Measurements from ENCODE around the gene FOXP1.

The FOXP1 gene

GRCh38 chr3:71397726-71398125 lies 185.8 kb downstream of the FOXP1 start:
- Mint-ChIP-seq H3K4me1 (ENCODE audit: low read depth) (peaks cover 7% of the 10 kb centered on the region), H3K4me3 (no peak overlapping the region), H3K27ac (no peak overlapping the region), H3K27me3 (ENCODE audit: low read depth) (peaks cover 44% of the 10 kb centered on the region), H3K9me3 (no peaks in the 10 kb centered on the region), H3K36me3 (ENCODE audit: low read depth) (no peaks in the 10 kb centered on the region)

- no peaks in the 10 kb centered on the region for H3K9me3 Mint-ChIP-seq
- no peak overlapping the region for H3K27ac Mint-ChIP-seq
- no peaks in the 10 kb centered on the region for H3K36me3 Mint-ChIP-seq (ENCODE audit: low read depth)
- peaks cover 7% of the 10 kb centered on the region for H3K4me1 Mint-ChIP-seq (ENCODE audit: low read depth)
- H3K4me3 Mint-ChIP-seq = no peak overlapping the region
- H3K27me3 Mint-ChIP-seq (ENCODE audit: low read depth) = peaks cover 44% of the 10 kb centered on the region
Measured at GRCh38 chr3:71397046-71397445, 186.5 kb downstream of the FOXP1 start.

GRCh38 chr3:71395927-71396695 lies 187.4 kb downstream of the FOXP1 start:
- no peaks in the 10 kb centered on the region for H3K9me3 Mint-ChIP-seq
- no peak overlapping the region for H3K27ac Mint-ChIP-seq
- no peaks in the 10 kb centered on the region for H3K36me3 Mint-ChIP-seq (ENCODE audit: low read depth)
- H3K4me1 Mint-ChIP-seq (ENCODE audit: low read depth) = peaks cover 7% of the 10 kb centered on the region
- no peak overlapping the region for H3K4me3 Mint-ChIP-seq
- H3K27me3 Mint-ChIP-seq (ENCODE audit: low read depth) = peaks cover 50% of the 10 kb centered on the region

- Mint-ChIP-seq H3K27me3 (ENCODE audit: low read depth) (peaks cover 50% of the 10 kb centered on the region), H3K4me3 (no peak overlapping the region)
Measured at GRCh38 chr3:71395470-71395869, 188.1 kb downstream of the FOXP1 start.

DNA sequence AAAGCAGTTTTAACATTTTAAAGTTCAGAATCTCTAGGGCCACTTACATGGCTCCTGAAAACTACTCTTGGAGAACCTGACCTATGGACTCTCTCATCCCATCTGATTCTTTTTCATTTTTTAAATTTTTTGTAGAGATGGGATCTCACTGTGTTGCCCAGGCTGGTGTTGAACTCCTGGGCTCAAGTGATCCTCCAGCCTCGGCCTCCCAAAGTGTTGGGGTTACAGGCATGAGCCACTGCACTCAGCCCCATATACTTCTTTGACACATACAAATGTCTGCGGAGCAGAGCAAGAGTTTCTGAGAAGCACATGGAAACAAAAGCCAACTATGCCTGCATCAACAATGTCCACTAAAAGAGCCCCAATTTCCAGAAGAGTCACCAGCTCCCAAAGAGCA lies 189.8 kb downstream of the FOXP1 start:
- H3K27me3 Mint-ChIP-seq (ENCODE audit: low read depth) = peaks cover 43% of the 10 kb centered on the region

More at GRCh38 chr3:71395470-71395869, 188.1 kb downstream of the FOXP1 start:
- no peaks in the 10 kb centered on the region for H3K36me3 Mint-ChIP-seq (ENCODE audit: low read depth)
- H3K4me1 Mint-ChIP-seq (ENCODE audit: low read depth) = peaks cover 12% of the 10 kb centered on the region
- no peaks in the 10 kb centered on the region for H3K9me3 Mint-ChIP-seq
- no peak overlapping the region for H3K27ac Mint-ChIP-seq

DNA sequence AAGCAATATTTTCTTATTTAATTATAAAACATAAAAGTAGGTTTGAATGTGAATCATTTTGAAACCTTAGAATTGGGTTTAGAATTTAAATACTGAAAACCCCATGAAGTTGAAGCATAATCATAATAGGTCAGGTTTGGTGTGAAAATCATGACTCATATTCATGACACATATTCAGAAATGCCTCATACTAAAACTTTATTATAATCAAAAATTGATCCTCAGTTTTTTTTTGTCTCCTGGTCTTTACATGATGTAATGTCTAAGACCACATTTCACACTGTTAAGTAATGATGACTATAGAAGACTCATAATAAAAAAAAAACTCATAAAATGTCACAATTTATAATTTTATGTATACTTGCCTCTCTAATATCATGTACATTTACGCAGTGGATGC lies 190.4 kb downstream of the FOXP1 start:
- Mint-ChIP-seq H3K9me3 (no peaks in the 10 kb centered on the region), H3K4me3 (no peak overlapping the region), H3K4me1 (ENCODE audit: low read depth) (peaks cover 18% of the 10 kb centered on the region), H3K27me3 (ENCODE audit: low read depth) (peaks cover 43% of the 10 kb centered on the region), H3K36me3 (ENCODE audit: low read depth) (no peaks in the 10 kb centered on the region), H3K27ac (no peak overlapping the region)

More for the DNA sequence above, 189.8 kb downstream of the FOXP1 start:
- Mint-ChIP-seq H3K36me3 (ENCODE audit: low read depth) (no peaks in the 10 kb centered on the region), H3K9me3 (no peaks in the 10 kb centered on the region), H3K4me1 (ENCODE audit: low read depth) (peaks cover 19% of the 10 kb centered on the region), H3K27ac (no peak overlapping the region), H3K4me3 (no peak overlapping the region)

DNA sequence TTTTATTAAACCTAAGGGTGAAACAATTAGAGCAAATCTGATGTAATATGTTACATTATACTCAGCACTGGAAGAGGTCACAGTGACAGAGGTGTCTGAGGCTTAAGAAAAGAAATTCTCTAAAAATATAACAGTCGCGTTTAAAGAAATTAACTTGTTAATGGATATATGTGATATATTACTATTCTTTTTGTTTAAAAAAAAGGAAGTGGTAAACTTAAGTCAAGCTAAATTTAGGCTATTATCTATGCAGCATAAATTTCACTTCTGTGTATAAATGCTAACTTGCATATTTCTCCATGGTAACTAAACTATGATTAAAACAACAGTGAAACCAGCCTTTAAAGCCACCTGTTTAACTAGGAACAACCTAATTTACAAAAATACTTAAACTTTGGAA lies 191.3 kb downstream of the FOXP1 start:
- Mint-ChIP-seq H3K4me1 (ENCODE audit: low read depth) (peaks cover 12% of the 10 kb centered on the region), H3K27ac (no peak overlapping the region), H3K9me3 (no peaks in the 10 kb centered on the region), H3K4me3 (no peak overlapping the region), H3K27me3 (ENCODE audit: low read depth) (peaks cover 37% of the 10 kb centered on the region), H3K36me3 (ENCODE audit: low read depth) (no peaks in the 10 kb centered on the region)

DNA sequence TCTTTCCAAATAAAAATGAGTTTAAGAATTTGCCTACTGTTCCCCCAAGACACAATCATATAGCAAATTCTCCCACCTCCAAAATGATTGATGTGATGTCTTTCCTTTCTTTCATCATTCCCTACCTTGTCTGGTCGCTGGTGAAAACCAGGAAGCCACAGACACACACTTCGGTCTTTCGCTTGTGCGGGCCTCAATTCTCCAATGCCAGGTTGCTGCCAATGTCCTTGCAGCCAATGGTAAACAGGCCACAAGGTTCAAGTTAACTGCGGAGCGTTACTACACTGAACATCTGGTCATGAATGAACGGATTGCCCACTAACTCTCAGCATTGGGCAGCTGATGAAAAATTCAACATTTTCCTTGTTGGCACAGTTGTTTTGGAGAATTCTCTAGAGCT lies 192.2 kb downstream of the FOXP1 start:
- no peak overlapping the region for H3K27ac Mint-ChIP-seq
- H3K4me1 Mint-ChIP-seq (ENCODE audit: low read depth) = peaks cover 12% of the 10 kb centered on the region
- H3K4me3 Mint-ChIP-seq = no peak overlapping the region
- H3K9me3 Mint-ChIP-seq = no peaks in the 10 kb centered on the region
- peaks cover 39% of the 10 kb centered on the region for H3K27me3 Mint-ChIP-seq (ENCODE audit: low read depth)
- H3K36me3 Mint-ChIP-seq (ENCODE audit: low read depth) = no peaks in the 10 kb centered on the region

- Mint-ChIP-seq H3K27me3 (ENCODE audit: low read depth) (peaks cover 40% of the 10 kb centered on the region), H3K9me3 (no peaks in the 10 kb centered on the region), H3K36me3 (ENCODE audit: low read depth) (no peaks in the 10 kb centered on the region), H3K4me1 (ENCODE audit: low read depth) (peaks cover 12% of the 10 kb centered on the region), H3K4me3 (peak overlapping the region; percentile 37), H3K27ac (peak overlapping the region; percentile 31)
Measured at GRCh38 chr3:71389911-71390573, 193.5 kb downstream of the FOXP1 start.

DNA sequence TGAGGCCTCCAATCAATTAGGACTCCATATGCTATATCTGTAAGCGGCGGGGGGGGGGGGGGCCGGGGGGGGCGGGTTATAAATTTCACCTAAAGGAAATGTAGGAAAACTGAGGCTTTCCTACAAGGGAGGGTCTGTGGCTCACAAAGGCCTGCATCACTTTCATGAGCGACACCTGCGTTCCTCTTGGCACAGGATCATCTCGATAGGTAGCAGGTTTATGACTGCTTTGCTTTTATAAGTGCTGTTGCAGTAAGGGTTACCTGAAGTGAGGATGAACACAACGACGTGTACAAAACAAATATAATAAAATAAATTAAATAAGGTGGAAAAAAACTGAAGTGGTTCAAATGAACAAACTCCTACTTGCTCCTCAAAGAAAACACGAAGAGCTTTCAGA lies 194.3 kb downstream of the FOXP1 start:
- Mint-ChIP-seq H3K4me3 (no peak overlapping the region), H3K4me1 (ENCODE audit: low read depth) (peaks cover 17% of the 10 kb centered on the region), H3K27me3 (ENCODE audit: low read depth) (peaks cover 46% of the 10 kb centered on the region), H3K9me3 (no peaks in the 10 kb centered on the region), H3K27ac (no peak overlapping the region), H3K36me3 (ENCODE audit: low read depth) (no peaks in the 10 kb centered on the region)

GRCh38 chr3:71388535-71389120 lies 194.9 kb downstream of the FOXP1 start:
- Mint-ChIP-seq H3K27me3 (ENCODE audit: low read depth) (peaks cover 46% of the 10 kb centered on the region), H3K9me3 (no peaks in the 10 kb centered on the region), H3K36me3 (ENCODE audit: low read depth) (no peaks in the 10 kb centered on the region), H3K4me1 (ENCODE audit: low read depth) (peaks cover 18% of the 10 kb centered on the region), H3K27ac (no peak overlapping the region), H3K4me3 (no peak overlapping the region)

DNA sequence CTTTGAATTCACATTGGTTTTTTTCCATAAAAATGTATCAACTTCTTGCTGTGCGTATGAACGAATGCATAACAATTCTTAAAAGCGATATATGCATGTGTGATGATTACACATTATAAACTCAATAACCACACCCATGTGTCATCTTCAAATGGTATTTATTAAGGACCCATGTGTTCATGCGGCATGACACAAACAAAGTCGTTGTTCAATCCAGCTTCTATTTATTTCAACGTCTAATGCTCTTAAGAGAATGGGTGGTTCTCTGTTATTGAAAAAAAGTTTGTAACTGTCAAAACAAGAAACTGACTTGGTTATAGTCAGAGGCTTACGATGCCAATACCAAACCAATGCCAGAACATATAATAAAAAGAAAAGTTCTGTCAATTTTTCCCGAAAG lies 195.9 kb downstream of the FOXP1 start:
- Mint-ChIP-seq H3K27ac (no peak overlapping the region), H3K27me3 (ENCODE audit: low read depth) (peaks cover 53% of the 10 kb centered on the region), H3K4me3 (no peak overlapping the region), H3K4me1 (ENCODE audit: low read depth) (peaks cover 24% of the 10 kb centered on the region), H3K9me3 (no peaks in the 10 kb centered on the region), H3K36me3 (ENCODE audit: low read depth) (no peaks in the 10 kb centered on the region)

DNA sequence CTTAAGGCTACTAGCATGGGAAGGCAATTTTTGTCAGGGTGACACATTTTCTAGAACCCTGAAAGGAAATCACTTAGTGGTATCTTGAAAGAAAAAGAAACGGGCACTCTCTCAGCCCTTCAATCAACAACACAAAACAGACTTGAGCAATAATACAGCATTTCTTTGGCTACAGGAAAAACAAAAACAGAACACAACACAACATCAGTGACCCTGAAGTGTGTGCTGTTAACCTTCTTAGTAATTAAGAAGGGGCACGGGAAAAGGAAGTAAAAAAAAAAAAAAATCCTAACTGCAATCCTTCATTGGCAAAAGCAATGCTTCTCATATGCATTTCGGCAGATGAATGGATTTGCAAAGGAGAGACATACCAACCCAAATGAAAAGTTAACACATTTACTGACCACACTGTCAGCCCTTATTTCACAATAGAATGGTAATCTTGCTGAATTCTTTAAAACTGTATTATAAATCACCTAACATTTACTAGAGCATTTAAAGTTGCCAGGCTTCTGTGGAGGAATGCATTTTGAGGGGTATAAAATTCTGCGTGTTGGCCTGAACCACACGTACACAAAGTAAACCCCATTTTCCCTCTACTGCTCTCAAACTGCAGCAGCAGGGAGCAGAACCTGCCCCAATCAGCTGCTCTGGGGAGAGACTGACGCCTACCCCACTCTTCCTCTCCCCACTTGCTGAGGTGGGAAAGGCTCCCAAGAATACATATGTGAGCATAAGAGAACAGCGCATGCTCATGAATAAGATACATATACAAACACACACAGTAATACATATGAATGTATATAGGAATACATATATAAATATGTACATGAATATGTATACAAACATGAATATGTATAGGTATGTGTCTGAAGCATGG lies 198.5 kb downstream of the FOXP1 start:
- Mint-ChIP-seq H3K27ac (no peak overlapping the region), H3K27me3 (ENCODE audit: low read depth) (peaks cover 39% of the 10 kb centered on the region), H3K4me3 (no peak overlapping the region), H3K9me3 (no peaks in the 10 kb centered on the region), H3K36me3 (ENCODE audit: low read depth) (no peaks in the 10 kb centered on the region), H3K4me1 (ENCODE audit: low read depth) (peaks cover 17% of the 10 kb centered on the region)

GRCh38 chr3:71384388-71384787 lies 199.1 kb downstream of the FOXP1 start:
- H3K27ac Mint-ChIP-seq = no peak overlapping the region
- H3K9me3 Mint-ChIP-seq = no peaks in the 10 kb centered on the region
- H3K4me3 Mint-ChIP-seq = no peak overlapping the region
- no peaks in the 10 kb centered on the region for H3K36me3 Mint-ChIP-seq (ENCODE audit: low read depth)
- peaks cover 42% of the 10 kb centered on the region for H3K27me3 Mint-ChIP-seq (ENCODE audit: low read depth)
- H3K4me1 Mint-ChIP-seq (ENCODE audit: low read depth) = peaks cover 12% of the 10 kb centered on the region
